ENCODE results near the gene AZU1. TPM values are rescaled to one million over a fixed set of nuclear protein-coding genes. Genes with fewer than 3 reads are reported as not detected.
A peak's percentile ranks its signal among the peaks of the same experiment; 100 is the strongest.
"Not testable (repeated sequence)": the region's sequence is repeated elsewhere in the genome, so short reads cannot be mapped to it uniquely, and the experiment has no call there.

Gene AZU1
- total and polyA plus RNA-seq, 8 donors = 1.3 to 4.7 (median 2.3) TPM

- intact Hi-C loops (cut with DNase I) = no loop called here
Measured at GRCh38 chr19:831407-832369, 4.1 kb downstream of the AZU1 start.

GRCh38 chr19:834216-834615 is 6.6 kb downstream of the AZU1 start:
- TF ChIP-seq, protein P1, sequence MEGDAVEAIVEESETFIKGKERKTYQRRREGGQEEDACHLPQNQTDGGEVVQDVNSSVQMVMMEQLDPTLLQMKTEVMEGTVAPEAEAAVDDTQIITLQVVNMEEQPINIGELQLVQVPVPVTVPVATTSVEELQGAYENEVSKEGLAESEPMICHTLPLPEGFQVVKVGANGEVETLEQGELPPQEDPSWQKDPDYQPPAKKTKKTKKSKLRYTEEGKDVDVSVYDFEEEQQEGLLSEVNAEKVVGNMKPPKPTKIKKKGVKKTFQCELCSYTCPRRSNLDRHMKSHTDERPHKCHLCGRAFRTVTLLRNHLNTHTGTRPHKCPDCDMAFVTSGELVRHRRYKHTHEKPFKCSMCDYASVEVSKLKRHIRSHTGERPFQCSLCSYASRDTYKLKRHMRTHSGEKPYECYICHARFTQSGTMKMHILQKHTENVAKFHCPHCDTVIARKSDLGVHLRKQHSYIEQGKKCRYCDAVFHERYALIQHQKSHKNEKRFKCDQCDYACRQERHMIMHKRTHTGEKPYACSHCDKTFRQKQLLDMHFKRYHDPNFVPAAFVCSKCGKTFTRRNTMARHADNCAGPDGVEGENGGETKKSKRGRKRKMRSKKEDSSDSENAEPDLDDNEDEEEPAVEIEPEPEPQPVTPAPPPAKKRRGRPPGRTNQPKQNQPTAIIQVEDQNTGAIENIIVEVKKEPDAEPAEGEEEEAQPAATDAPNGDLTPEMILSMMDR (IDR thresholded peaks at IDR 0.05) = no peak
- Histone ChIP-seq H3K4me3 (no peak overlapping the region), H3K27ac (no peak overlapping the region), H3K36me3 (no peaks in the 10 kb centered on the region), H3K4me1 (peaks cover 0 to 15% of the 10 kb centered on the region in 2 donors), H3K27me3 (peaks cover 13 to 79% of the 10 kb centered on the region in 2 donors), H3K9me3 (no peaks in the 10 kb centered on the region)
- no peak for ATAC-seq
- intact Hi-C loops (cut with DNase I) = no loop called here
- no peak for DNase-seq

More at GRCh38 chr19:831407-832369, 4.1 kb downstream of the AZU1 start:
- H3K4me3 ChIP-seq = no peak overlapping the region
- H3K27me3 ChIP-seq = peaks cover 4 to 64% of the 10 kb centered on the region in 2 donors
- no peak overlapping the region for H3K27ac ChIP-seq
- H3K4me1 ChIP-seq = peaks cover 0 to 26% of the 10 kb centered on the region in 2 donors
- H3K9me3 ChIP-seq = no peaks in the 10 kb centered on the region
- DNase-seq (no peak), ATAC-seq (no peak)
- TF ChIP-seq, protein P1 (IDR thresholded peaks at IDR 0.05) = no peak
- H3K36me3 ChIP-seq = no peaks in the 10 kb centered on the region

GRCh38 chr19:835210-835810 is 7.7 kb downstream of the AZU1 start:
- Histone ChIP-seq H3K27me3 (peaks cover 13 to 75% of the 10 kb centered on the region in 2 donors), H3K36me3 (no peaks in the 10 kb centered on the region), H3K9me3 (no peaks in the 10 kb centered on the region), H3K27ac (no peak overlapping the region), H3K4me3 (no peak overlapping the region), H3K4me1 (peaks cover 0 to 15% of the 10 kb centered on the region in 2 donors)
- peak in 2 of 4 donors; percentile 62 to 88 for DNase-seq
- intact Hi-C loops (cut with DNase I) = no loop called here
- peak; percentile 44 for ATAC-seq
- TF ChIP-seq, protein P1 (IDR thresholded peaks at IDR 0.05) = no peak

- H3K27me3 ChIP-seq = peaks cover 28 to 87% of the 10 kb centered on the region in 2 donors
Measured at GRCh38 chr19:840519-841206, 13.0 kb downstream of the AZU1 start, which contains the start of gene PRTN3. Gene PRTN3, plus strand, starts transcription at chr19:840999. Its CDS starts 10 bp downstream, at chr19:841009.

GRCh38 chr19:842802-843179 is 15.2 kb downstream of the AZU1 start:
- peaks cover 6 to 46% of the 10 kb centered on the region in 2 donors for H3K4me1 ChIP-seq
- H3K4me3 ChIP-seq; H3K9me3 ChIP-seq; DNase-seq; ATAC-seq; H3K27ac ChIP-seq; intact Hi-C loops (cut with DNase I); H3K36me3 ChIP-seq: not testable (repeated sequence)
- H3K27me3 ChIP-seq = peaks cover 15 to 87% of the 10 kb centered on the region in 2 donors

More at GRCh38 chr19:840519-841206, 13.0 kb downstream of the AZU1 start, which contains the start of gene PRTN3:
- TF ChIP-seq, protein P1 (IDR thresholded peaks at IDR 0.05) = no peak
- peak in 1 of 4 donors; percentile 86 for DNase-seq
- Histone ChIP-seq H3K4me3 (no peak within 1 kb of the TSS), H3K4me1 (peaks cover 6 to 37% of the 10 kb centered on the region in 2 donors), H3K9me3 (no peaks in the 10 kb centered on the region), H3K36me3 (no peaks in the 10 kb centered on the region), H3K27ac (no peak within 1 kb of the TSS)
- intact Hi-C loops (cut with DNase I) = no loop called here
- ATAC-seq = peak; percentile 6
